ELR (cell line): ENCODE data around the gene OR2T1.
"Not testable (repeated sequence)": the region's sequence is repeated elsewhere in the genome, so short reads cannot be mapped to it uniquely, and the experiment has no call there.

ENCODE experiments used
- DNase-seq: peaks from one replicate; pipeline ENCODE4 v3.0.0-alpha.2; 2015; ENCODE audit warnings: low read depth

OR2T1 gene

GRCh38 chr1:248436303-248436702 is 33.5 kb downstream of the OR2T1 start:
- DNase-seq: not testable (repeated sequence)

GRCh38 chr1:248438668-248439067 is 35.8 kb downstream of the OR2T1 start:
- DNase-seq: not testable (repeated sequence)

GRCh38 chr1:248439283-248439682 is 36.4 kb downstream of the OR2T1 start:
- DNase-seq: not testable (repeated sequence)

GRCh38 chr1:248442500-248443277 is 39.8 kb downstream of the OR2T1 start:
- not testable (repeated sequence) for DNase-seq

- DNase-seq: not testable (repeated sequence)
These were observed 41.8 kb downstream of the OR2T1 start for GRCh38 chr1:248444603-248445002.

GRCh38 chr1:248445399-248445798 is 42.6 kb downstream of the OR2T1 start, which contains the start of gene OR2T2:
Gene OR2T2 (plus strand): TSS chr1:248445637. CDS start chr1:248452798, 7,161 bp downstream.
- not testable (repeated sequence) for DNase-seq

- DNase-seq: not testable (repeated sequence)
These were observed 45.7 kb downstream of the OR2T1 start for GRCh38 chr1:248448409-248449074.

GRCh38 chr1:248449821-248450465 is 47.1 kb downstream of the OR2T1 start:
- DNase-seq: not testable (repeated sequence)

GRCh38 chr1:248450466-248451145 is 47.8 kb downstream of the OR2T1 start:
- DNase-seq: not testable (repeated sequence)

- not testable (repeated sequence) for DNase-seq
These were observed 50.8 kb downstream of the OR2T1 start for GRCh38 chr1:248453619-248454018.

GRCh38 chr1:248455045-248455444 is 52.2 kb downstream of the OR2T1 start:
- DNase-seq: not testable (repeated sequence)

GRCh38 chr1:248456635-248457034 is 53.8 kb downstream of the OR2T1 start:
- not testable (repeated sequence) for DNase-seq
